ENCODE data around the gene PLCG2.

DNA sequence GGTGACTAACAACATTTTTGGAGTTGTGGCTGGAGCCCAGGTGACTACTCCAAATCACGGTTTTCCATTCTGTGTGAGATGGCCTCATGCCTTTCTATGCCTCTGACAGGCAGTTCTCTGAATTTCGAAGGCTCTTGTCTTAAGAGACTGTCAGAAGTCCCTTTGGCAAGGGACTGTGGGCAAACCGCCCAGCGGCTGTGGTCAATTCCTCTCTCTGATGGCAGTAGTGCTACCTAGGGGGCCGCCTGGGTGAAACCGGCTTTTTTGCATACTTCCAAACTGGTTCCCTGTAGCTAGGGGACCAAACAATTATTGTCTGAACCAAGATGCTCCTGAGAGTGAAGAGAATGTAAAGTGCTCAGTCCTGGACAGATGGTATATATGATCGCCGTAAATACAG is 145.9 kb downstream of the PLCG2 start:
- TF ChIP-seq, protein P1, sequence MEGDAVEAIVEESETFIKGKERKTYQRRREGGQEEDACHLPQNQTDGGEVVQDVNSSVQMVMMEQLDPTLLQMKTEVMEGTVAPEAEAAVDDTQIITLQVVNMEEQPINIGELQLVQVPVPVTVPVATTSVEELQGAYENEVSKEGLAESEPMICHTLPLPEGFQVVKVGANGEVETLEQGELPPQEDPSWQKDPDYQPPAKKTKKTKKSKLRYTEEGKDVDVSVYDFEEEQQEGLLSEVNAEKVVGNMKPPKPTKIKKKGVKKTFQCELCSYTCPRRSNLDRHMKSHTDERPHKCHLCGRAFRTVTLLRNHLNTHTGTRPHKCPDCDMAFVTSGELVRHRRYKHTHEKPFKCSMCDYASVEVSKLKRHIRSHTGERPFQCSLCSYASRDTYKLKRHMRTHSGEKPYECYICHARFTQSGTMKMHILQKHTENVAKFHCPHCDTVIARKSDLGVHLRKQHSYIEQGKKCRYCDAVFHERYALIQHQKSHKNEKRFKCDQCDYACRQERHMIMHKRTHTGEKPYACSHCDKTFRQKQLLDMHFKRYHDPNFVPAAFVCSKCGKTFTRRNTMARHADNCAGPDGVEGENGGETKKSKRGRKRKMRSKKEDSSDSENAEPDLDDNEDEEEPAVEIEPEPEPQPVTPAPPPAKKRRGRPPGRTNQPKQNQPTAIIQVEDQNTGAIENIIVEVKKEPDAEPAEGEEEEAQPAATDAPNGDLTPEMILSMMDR (IDR thresholded peaks at IDR 0.05; ENCODE audit: low read depth, low read length) = no peak
- TF ChIP-seq EZH2phosphoT487 (IDR thresholded peaks at IDR 0.05; ENCODE audit: low read depth) = no peak

All from OCI-LY3 (cell line).